ENCODE measurements around the gene PHLPP1.

GRCh38 chr18:62875323-62875722, 160.0 kb downstream of the PHLPP1 start:
- TF ChIP-seq MAX (IDR thresholded peaks at IDR 0.05) (no peak), EP300 (IDR thresholded peaks at IDR 0.05; ENCODE audit: borderline replicate concordance) (no peak), TAF1 (IDR thresholded peaks at IDR 0.05; ENCODE audit: low read depth) (no peak), ZBTB7A (IDR thresholded peaks at IDR 0.05; ENCODE audit: low read depth) (no peak), FOXM1 (IDR thresholded peaks at IDR 0.05; ENCODE audit: borderline replicate concordance, low read depth) (no peak), TCF12 (IDR thresholded peaks at IDR 0.05; ENCODE audit: low read depth) (no peak), TEAD4 (IDR thresholded peaks at IDR 0.05) (no peak), CREB1 (IDR thresholded peaks at IDR 0.05; ENCODE audit: low read depth) (no peak), RAD21 (IDR thresholded peaks at IDR 0.05; ENCODE audit: low read depth) (no peak), CEBPB (IDR thresholded peaks at IDR 0.05) (no peak), YY1 (IDR thresholded peaks at IDR 0.05; ENCODE audit: low read depth) (no peak), REST (IDR thresholded peaks at IDR 0.05; ENCODE audit: low read depth) (no peak), EGR1 (IDR thresholded peaks at IDR 0.05) (no peak), NFIC (IDR thresholded peaks at IDR 0.05) (no peak)
